Retinal pigment epithelial cell (primary cell): Measurements from ENCODE around the gene NTPCR.

Experiments used
- DNase-seq: peaks from one replicate; pipeline ENCODE4 v3.0.0-alpha.2; 2010; ENCODE audit warnings: low read depth
- H3K4me3 ChIP-seq: 2 replicates; pipeline ENCODE4 v1.5.1; 2011; ENCODE audit warnings: mild to moderate bottlenecking, low read length, control low read depth, moderate library complexity
- CTCF ChIP-seq: conservative IDR thresholded peaks from 2 replicates; pipeline ENCODE4 v1.5.1; 2011; ENCODE audit warnings: low read depth, low read length, control low read depth, inconsistent platforms

Gene NTPCR

GRCh38 chr1:233015965-233016364, 65.6 kb downstream of the NTPCR start:
- DNase-seq, result no peak
- TF ChIP-seq CTCF, result no peak
- no peak overlapping the region for H3K4me3 ChIP-seq

GRCh38 chr1:233016798-233017197, 66.4 kb downstream of the NTPCR start:
- no peak overlapping the region for H3K4me3 ChIP-seq
- DNase-seq, result no peak

GRCh38 chr1:233019083-233019482, 68.7 kb downstream of the NTPCR start:
- no peak for TF ChIP-seq CTCF
- DNase-seq, result no peak
- H3K4me3 ChIP-seq, result no peak overlapping the region

More at GRCh38 chr1:233016798-233017197, 66.4 kb downstream of the NTPCR start:
- no peak for TF ChIP-seq CTCF

- TF ChIP-seq CTCF, result no peak
- no peak overlapping the region for H3K4me3 ChIP-seq
- no peak for DNase-seq
Observed at GRCh38 chr1:233019778-233020325, 69.4 kb downstream of the NTPCR start.

- no peak for DNase-seq
- no peak overlapping the region for H3K4me3 ChIP-seq
- TF ChIP-seq CTCF, result no peak
Observed at GRCh38 chr1:233020426-233020825, 70.0 kb downstream of the NTPCR start.

- DNase-seq, result no peak
- no peak for TF ChIP-seq CTCF
- H3K4me3 ChIP-seq, result no peak overlapping the region
Observed at GRCh38 chr1:233022246-233022645, 71.8 kb downstream of the NTPCR start.

- DNase-seq, result no peak
- no peak for TF ChIP-seq CTCF
Observed at GRCh38 chr1:233024199-233024598, 73.8 kb downstream of the NTPCR start.

More at GRCh38 chr1:233024199-233024598, 73.8 kb downstream of the NTPCR start:
- H3K4me3 ChIP-seq, result no peak overlapping the region
